Smooth muscle cell (in vitro differentiated cells): ENCODE results near the gene RPL22. TPM values are rescaled to one million over a fixed set of nuclear protein-coding genes. Genes with fewer than 3 reads are reported as not detected.

Experiments
- DNase-seq: peaks from one replicate; lab custom pipeline; 2025; ENCODE audit not compliant: unreplicated experiment; lab: John Stamatoyannopoulos, UW
- H2AFZ ChIP-seq: fragments of 200-600 bp; sonication (generic); 2 replicates; pipeline ENCODE4 v1.6.0; 2016; ENCODE audit warnings: antibody characterized with exemption, low read depth, mild to moderate bottlenecking
- H3F3A ChIP-seq: fragments of 200-600 bp; sonication (generic); 2 replicates; pipeline ENCODE4 v1.6.0; 2017; ENCODE audit warnings: antibody characterized with exemption, low read depth
- H3K27ac ChIP-seq: fragments of 200-600 bp; sonication (generic); 2 replicates; pipeline ENCODE4 v1.5.1; 2016; ENCODE audit warnings: low read depth, mild to moderate bottlenecking
- H3K27me3 ChIP-seq: fragments of 200-600 bp; sonication (generic); 2 replicates; pipeline ENCODE4 v1.6.1; 2016; ENCODE audit warnings: low read depth, mild to moderate bottlenecking
- H3K36me3 ChIP-seq: fragments of 200-600 bp; sonication (generic); 2 replicates; pipeline ENCODE4 v1.5.1; 2016; ENCODE audit warnings: low read depth
- H3K4me1 ChIP-seq: fragments of 200-600 bp; sonication (generic); 2 replicates; pipeline ENCODE4 v1.5.1; 2016; ENCODE audit warnings: low read depth
- H3K4me2 ChIP-seq: fragments of 200-600 bp; sonication (generic); 2 replicates; pipeline ENCODE4 v1.6.0; 2016; ENCODE audit warnings: mild to moderate bottlenecking
- H3K4me3 ChIP-seq: fragments of 200-600 bp; sonication (generic); 2 replicates; pipeline ENCODE4 v1.5.1; 2016; ENCODE audit warnings: mild to moderate bottlenecking
- H3K79me2 ChIP-seq: fragments of 200-600 bp; sonication (generic); 2 replicates; pipeline ENCODE4 v1.6.0; 2016; ENCODE audit warnings: low read depth, mild to moderate bottlenecking
- H3K9ac ChIP-seq: fragments of 200-600 bp; sonication (generic); 2 replicates; pipeline ENCODE4 v1.6.0; 2016; ENCODE audit warnings: low read depth
- H3K9me3 ChIP-seq: fragments of 200-600 bp; sonication (generic); replicated peaks from 2 replicates; pipeline ENCODE4 v1.5.1; 2016; ENCODE audit warnings: low read depth
- H4K20me1 ChIP-seq: fragments of 200-600 bp; sonication (generic); 2 replicates; pipeline ENCODE4 v1.6.0; 2016; ENCODE audit warnings: low read depth
- CTCF ChIP-seq: fragments of 200-600 bp; sonication (generic); IDR thresholded peaks from 2 replicates; pipeline ENCODE4 v1.5.1; 2017; ENCODE audit warnings: borderline replicate concordance, mild to moderate bottlenecking, antibody characterized with exemption; ENCODE audit not compliant: insufficient read depth, poor library complexity, severe bottlenecking
- WGBS: methylation state at CpG from one replicate; pipeline ENCODE4 v1.1.7; 2016; ENCODE audit warnings: low lambda C conversion rate; 5-methylcytosine and 5-hydroxymethylcytosine counted together
- polyA plus RNA-seq: library from polyadenylated mRNA; unstranded; fragments of >200 nt; fragmentation: Nextera tagmentation; extraction: Ambion mirVana; gene quantifications from 2 replicates; pipeline ENCODE4 v1.2.1, GENCODE V29; 2016
- total RNA-seq: library from RNA; depleted of rRNA; stranded (reverse); fragments of >200 nt; gene quantifications from 2 replicates; pipeline ENCODE4 v1.2.3, GENCODE V29; 2014

RPL22 gene
- total and polyA plus RNA-seq, 2 experiments from 2014 or later = 108 TPM

DNA sequence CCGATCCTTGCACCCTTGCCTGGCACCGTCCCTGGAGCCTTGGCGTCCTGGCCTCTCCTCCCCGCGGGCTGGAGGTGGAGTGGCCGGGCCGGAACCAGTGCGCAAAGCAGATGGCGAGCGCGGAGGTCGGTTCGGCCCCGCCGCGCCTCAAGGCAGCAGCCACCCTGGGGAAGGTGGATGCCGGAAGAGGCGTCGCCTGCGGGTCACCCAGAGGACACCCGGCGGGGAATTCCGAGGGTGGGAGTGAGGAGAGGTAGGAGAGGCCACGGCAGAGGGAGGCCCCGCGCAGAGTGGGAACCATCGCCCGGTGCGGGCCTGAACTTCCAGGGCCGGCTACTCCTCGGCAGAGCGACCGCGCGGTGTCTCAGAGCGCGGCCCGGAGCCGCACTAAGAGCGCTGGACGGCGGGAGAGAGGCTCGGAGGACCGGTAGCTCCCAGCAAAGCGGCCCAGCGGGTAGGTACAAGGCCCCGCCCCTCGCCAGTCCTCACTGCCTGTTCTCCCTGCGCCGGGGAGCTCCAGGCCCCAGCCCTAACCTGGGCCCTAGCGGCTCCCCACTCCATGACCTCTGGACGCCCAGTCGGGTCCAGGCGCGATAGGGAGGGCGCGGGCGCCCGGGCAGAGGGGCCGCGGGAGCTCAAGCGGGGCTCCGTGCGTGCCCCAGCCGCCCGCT lies 6.6 kb upstream of the RPL22 start, which contains the start of gene RNF207:
RNF207 (plus strand) TSS at position 271 of the 671 bp plus-strand sequence. CDS start 417 bp downstream, outside the sequence.
- DNase-seq = no peak
- H3K9me3 ChIP-seq = no peaks in the 10 kb centered on the region
- no peaks in the 10 kb centered on the region for H4K20me1 ChIP-seq
- H3K27ac ChIP-seq = no peak within 1 kb of the TSS
- peaks cover 20% of the 10 kb centered on the region for H3K4me1 ChIP-seq
- 11% methylated on average over 49 of the region's 66 CpGs for WGBS
- H2AFZ ChIP-seq = peak within 1 kb of the TSS; percentile 67
- TF ChIP-seq CTCF = no peak
- no peaks in the 10 kb centered on the region for H3K79me2 ChIP-seq
- no peak within 1 kb of the TSS for H3K9ac ChIP-seq
- no peaks in the 10 kb centered on the region for H3F3A ChIP-seq
- H3K27me3 ChIP-seq = peaks cover 3% of the 10 kb centered on the region
- H3K4me3 ChIP-seq = peak within 1 kb of the TSS; percentile 63
- H3K36me3 ChIP-seq = no peaks in the 10 kb centered on the region
- H3K4me2 ChIP-seq = peak within 1 kb of the TSS; percentile 92

DNA sequence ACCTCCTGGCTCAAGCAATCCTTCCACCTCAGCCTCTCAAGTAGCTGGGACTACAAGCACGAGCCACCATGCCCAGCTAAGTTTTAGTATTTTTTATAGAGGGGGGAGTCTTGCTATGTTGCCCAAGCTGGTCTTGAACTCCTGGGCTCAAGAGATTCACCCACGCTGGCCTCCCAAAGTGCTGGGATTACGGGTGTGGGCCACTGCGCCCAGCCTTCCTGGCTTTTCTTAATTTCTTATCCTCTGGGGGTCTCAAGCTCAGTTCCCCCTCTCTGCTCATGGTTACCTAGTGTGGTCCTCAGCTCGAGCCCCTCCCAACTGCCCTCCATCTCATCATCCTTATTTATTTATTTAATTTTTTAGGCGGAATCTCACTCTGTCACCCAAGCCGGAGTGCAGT lies 2.9 kb upstream of the RPL22 start:
- DNase-seq = no peak
- no peak overlapping the region for H2AFZ ChIP-seq
- no peaks in the 10 kb centered on the region for H3F3A ChIP-seq
- peaks cover 21% of the 10 kb centered on the region for H3K79me2 ChIP-seq
- no peak overlapping the region for H3K4me3 ChIP-seq
- H3K36me3 ChIP-seq = no peaks in the 10 kb centered on the region
- peaks cover 16% of the 10 kb centered on the region for H4K20me1 ChIP-seq
- H3K4me2 ChIP-seq = no peak overlapping the region
- H3K9me3 ChIP-seq = no peaks in the 10 kb centered on the region
- H3K27ac ChIP-seq = no peak overlapping the region
- TF ChIP-seq CTCF = no peak
- H3K9ac ChIP-seq = no peak overlapping the region
- H3K4me1 ChIP-seq = peaks cover 30% of the 10 kb centered on the region
- peaks cover 3% of the 10 kb centered on the region for H3K27me3 ChIP-seq
- WGBS = 95% methylated on average over 7 of the region's 7 CpGs

GRCh38 chr1:6200188-6200809 lies 904 bp upstream of the RPL22 start:
- Histone ChIP-seq H3K27ac (peak overlapping the region; percentile 63), H4K20me1 (peaks cover 36% of the 10 kb centered on the region), H3F3A (no peaks in the 10 kb centered on the region), H3K36me3 (no peaks in the 10 kb centered on the region), H3K9ac (peak overlapping the region; percentile 70), H3K27me3 (no peaks in the 10 kb centered on the region), H2AFZ (peak overlapping the region; percentile 93), H3K4me2 (peak overlapping the region; percentile 95), H3K9me3 (no peaks in the 10 kb centered on the region), H3K79me2 (peaks cover 41% of the 10 kb centered on the region), H3K4me1 (peaks cover 19% of the 10 kb centered on the region), H3K4me3 (peak overlapping the region; percentile 73)
- TF ChIP-seq CTCF = no peak
- WGBS = 66% methylated on average over 10 of the region's 10 CpGs
- DNase-seq = no peak
